DMS53 (cell line): ENCODE data around the gene TMEM165.
A peak's percentile ranks its signal among the peaks of the same experiment; 100 is the strongest.

Source experiments
- DNase-seq: peaks from one replicate; lab custom pipeline; 2025; lab: John Stamatoyannopoulos, UW

Gene TMEM165

DNA sequence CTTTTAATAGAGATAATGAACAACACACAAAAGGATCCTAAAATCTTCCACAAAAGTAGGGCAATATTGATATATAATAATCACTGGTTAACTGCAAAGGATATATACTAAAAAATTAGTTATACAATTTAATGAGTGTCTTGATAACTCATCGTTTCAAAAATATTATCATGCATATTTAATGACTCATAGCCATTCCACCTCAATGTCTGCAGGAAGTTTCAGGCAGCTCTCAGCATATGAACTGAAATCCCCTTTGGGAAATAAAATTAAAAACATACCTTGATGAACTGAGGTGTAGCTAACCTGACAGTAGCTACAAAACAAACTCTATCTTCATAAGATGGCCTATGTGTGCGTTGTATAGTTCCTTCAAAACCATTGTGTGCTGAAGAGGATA, 62.9 kb downstream of the TMEM165 start:
- no peak for DNase-seq

DNA sequence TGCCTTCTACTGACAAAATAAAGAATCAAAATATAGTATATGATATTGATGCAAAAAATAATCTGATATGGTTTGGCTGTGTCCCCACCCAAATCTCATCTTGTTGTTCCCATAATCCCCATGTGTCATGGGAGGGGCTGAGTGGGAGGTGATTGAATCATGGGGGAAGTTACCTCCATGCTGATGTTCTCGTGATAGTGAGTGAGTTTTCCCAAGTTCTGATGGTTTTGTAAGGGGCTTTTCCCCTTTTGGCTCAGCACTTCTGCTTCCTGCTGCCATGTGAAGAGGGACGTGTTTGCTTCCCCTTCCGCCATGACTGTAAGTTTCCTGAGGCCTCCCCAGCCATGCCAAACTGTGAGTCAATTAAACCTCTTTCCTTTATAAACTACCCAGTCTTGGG, 70.2 kb downstream of the TMEM165 start:
- DNase-seq = no peak

DNA sequence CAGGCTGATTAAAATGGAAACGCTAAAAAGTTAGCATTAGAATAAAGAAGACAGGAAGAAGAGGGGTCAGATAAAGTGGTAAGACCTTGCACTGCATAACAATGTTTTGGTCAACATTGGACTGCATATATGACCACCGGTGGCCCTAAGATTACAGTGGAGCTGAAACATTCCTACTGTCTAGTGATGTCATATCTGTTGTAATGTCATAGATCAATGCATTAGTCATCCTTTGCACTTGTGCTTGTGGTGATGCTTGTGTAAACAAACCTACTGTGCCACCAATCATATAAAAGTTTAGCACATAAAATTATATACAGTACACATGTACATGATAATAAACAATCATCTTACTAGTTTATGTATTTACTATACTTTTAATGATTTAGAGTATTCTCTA, 73.0 kb downstream of the TMEM165 start:
- peak; percentile 56 for DNase-seq

DNA sequence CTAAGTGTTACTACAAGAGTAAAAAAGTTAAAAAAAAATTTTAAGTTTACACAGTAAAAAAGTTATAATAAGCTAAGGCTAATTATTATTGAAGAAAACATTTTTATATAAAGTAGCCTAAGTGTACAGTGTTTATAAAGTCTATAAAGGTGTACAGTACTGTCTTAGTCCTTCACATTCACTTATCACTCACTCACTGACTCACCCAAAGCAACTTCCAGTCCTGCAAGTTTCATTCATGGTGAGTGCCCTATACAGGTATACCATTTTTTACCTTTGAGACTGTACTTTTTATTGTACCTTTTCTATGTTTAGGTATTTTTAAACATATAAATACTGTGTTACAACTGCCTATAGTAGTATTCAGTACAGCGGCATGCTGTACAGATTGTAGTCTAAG, 74.2 kb downstream of the TMEM165 start:
- no peak for DNase-seq
